ENCODE results near the gene SMOC2.

SMOC2 gene

DNA sequence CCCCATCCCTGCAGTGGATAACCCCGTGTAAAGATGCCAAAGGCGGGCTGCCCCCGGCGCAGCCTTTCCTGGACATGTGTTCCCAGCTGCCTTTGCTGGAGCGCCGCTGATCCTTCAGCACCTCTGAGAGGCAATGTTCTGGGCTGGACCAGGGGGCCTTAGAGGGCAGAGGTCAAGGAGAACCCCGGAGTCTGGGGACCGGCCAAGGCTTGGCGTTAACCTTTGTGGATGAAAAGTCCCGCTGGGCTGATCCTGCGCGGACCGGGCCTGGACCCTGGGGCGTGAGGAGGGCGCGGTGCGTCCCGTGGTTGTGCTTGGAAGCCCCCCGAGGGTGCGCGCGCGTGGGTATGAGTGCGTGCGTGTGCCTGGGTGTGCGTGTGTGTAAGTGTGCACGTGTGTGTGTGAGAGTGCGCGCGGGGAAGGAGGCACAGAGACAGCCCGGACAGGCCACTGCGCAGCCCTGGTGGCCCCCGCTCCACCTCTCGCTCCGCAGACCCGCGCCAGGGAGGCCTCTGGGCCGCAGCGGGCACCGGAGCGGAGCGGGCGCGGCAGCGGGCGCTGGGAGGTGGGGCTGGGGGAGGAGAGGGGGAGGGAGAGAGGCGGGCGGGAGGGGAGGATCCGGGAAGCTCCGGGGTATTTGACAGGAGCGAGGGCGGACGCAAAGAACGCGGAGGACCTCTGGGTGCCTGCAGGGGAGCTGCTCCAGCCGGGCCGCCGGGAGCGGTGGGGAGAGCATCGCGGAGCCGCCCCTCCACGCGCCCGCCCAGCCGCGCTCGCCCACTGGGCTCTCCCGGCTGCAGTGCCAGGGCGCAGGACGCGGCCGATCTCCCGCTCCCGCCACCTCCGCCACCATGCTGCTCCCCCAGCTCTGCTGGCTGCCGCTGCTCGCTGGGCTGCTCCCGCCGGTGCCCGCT lies at the start of gene SMOC2:
Gene SMOC2, plus strand, starts transcription at position 665 of the 914 bp plus-strand sequence. Its CDS starts 187 bp downstream, at position 852.
- DNase-seq: no peak

GRCh38 chr6:168393126-168393870 lies 47.7 kb upstream of the SMOC2 start:
- DNase-seq: no peak

- no peak for DNase-seq
Observed at GRCh38 chr6:168394606-168395005, 46.4 kb upstream of the SMOC2 start.

- no peak for DNase-seq
Observed at GRCh38 chr6:168395983-168396382, 45.0 kb upstream of the SMOC2 start.

GRCh38 chr6:168396561-168396960 lies 44.4 kb upstream of the SMOC2 start:
- no peak for DNase-seq

- DNase-seq: no peak
Observed at GRCh38 chr6:168397012-168397411, 44.0 kb upstream of the SMOC2 start.

DNA sequence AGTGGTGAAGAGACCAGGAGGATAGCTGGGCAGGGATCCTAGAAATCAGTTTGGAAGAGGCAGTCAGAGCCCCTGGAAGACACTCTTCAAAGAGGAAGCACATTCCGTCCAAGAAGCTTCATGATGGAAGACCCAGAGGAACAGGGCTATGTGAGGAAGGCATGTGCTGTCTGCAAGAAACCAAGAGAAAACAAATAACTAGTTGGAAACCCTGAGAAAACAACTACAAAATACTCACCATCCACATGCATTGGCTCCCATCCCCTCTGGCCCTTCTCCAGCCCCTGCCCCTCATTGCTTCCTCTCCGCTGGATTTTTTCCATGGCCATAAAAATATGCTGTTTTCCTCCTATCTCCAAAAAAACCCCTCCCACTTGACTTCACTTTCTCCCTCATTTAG lies 40.9 kb upstream of the SMOC2 start:
- DNase-seq: no peak

DNA sequence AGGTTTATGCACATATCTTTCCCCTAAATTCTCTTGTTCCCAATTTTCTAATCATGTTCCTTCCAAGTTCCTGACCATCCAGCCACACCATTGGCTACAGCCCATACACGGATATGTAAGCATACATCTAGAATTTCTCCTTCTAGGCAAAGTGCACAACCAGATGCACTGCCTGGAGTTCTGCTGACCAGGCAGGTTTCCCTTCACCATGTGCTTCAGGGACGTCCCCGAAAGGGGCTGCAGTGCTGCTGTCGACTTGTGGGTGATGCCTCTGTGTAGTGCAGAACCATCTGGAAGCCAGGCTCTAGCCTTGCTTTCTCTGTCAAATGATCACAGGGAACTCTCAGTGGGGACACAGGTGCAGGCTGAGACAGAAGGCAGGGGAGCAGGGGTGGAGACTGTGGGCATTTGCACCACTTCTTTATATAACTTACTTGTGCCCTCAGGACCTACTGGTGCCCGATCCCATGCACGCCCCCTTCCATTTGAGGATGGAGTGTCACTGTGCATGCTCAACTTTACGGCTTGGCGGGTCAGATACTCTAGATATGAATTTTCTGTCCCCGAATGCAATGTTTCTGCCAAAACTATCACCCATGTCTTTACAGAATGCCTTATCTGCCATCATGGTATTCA lies 37.5 kb upstream of the SMOC2 start:
- DNase-seq: no peak

GRCh38 chr6:168404560-168404959 lies 36.4 kb upstream of the SMOC2 start:
- DNase-seq: no peak

DNA sequence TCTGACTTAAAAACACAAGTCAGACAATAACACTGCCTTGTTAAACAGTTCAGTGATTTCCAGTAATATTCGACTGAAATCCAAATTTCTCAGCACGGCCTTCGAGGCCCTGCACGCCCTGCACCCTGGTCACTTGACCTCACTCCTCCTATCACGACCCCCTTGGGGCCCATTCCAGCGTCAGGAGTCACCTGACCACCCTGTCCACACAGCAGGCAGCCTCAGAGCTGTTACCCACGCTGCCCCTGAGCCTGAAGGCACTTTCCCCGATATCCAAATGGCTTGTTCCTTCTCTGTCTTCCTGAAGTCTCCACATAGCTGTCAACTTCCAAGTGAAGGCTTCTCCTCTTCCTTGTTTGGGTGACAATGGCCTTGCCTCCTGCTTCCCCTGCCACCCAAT lies 33.1 kb upstream of the SMOC2 start:
- no peak for DNase-seq

DNA sequence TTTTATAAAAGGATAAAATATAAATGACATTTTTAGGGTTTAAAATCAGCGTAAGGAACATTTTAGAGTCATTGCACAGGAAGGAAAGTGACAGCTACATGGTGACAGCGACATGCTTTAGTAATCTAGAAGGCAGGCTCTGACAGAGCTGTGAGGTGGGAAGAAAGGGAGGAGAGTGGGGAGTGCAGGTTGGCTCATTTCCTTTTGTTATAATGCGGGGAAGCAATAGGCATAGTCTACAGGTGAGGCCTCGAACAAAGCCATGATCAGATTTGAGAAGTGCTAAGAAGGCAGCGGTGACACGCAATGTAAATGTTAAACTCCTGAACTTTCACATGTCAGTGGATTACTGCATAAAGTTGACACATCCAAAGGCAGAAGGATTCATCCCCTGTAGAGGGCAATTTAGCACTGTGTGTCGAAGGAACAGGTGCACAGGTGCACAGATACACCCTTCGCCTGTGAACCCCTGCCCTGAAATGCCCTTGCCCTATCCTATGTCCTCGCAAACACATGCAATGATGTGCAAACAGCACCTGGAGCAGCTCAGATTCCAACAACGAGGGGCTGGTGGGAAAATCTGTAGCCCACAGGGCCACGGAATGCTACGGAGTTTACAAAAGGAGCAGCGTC lies 32.4 kb upstream of the SMOC2 start:
- no peak for DNase-seq

DNA sequence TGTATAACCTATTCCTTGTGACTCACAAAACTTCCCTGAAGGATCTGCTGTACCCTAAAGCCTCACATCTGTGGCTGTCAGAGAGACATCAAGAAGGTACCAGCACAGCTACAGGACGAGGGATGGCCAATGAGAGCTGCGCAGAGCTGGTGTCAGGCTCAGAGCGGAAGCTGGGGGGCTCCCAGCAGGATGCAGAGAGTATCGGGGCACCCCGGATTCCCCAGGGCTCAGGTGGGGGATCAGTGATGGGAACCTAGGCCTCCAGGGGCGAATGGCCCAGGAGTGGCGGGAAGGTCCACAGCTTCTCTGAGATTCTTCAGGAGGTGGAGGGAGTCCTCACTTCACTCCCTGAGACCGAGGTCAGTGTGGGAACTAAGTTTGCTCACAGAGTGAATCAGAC lies 30.9 kb upstream of the SMOC2 start:
- DNase-seq: no peak

GRCh38 chr6:168410554-168411011 lies 30.4 kb upstream of the SMOC2 start:
- no peak for DNase-seq

- no peak for DNase-seq
Observed at GRCh38 chr6:168411130-168411529, 29.9 kb upstream of the SMOC2 start.

- DNase-seq: no peak
Observed at GRCh38 chr6:168411793-168412192, 29.2 kb upstream of the SMOC2 start.

DNA sequence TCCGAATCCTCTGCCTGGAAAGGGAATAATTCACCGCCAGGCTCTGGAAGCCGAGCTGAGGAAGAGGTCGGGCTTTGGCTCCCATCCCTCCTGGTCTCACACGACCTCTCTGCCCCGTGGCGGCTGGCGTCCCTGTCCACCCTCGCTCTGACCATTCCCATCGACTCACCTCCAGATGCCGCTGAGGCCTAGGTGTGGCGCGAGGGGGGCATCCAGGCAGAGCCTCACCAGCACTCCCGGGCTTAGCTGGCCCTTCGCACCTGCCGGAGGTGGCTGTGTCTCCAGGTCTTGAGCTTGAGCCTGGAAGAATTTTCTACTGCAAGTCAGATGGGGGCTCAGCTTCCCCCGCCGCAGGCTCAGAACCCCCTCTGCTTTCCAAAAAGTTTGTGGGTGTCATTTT lies 28.5 kb upstream of the SMOC2 start:
- no peak for DNase-seq

DNA sequence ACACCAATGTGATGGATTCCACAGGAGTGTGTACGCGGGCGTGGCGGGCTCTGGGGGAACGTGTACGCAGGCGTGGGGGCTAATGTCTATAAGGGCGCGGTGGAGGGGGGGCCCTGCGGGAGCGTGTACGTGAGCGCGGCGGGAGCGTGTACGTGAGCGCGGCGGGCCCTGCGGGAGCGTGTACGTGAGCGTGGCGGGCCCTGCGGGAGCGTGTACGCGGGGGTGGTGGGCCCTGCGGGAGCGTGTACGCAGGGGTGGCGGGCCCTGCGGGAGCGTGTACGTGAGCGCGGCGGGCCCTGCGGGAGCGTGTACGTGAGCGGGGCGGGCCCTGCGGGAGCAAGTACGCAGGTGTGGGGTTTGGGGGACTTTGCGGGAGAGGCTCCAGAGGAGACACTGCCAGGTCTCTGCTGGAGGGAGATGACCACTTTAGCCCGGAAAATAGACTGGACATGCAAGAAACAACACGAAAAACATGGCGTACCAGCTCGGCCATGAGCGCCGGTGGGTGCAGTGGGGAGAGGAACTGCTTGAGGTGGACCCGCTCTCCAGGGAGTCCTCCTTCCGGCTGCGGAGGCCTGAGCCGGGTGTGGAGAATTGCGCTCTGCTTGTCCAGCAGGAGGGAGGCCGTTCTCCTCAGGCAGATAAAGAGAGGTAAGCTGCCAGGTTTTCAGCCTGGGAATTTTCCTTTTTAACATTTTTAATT lies 27.8 kb upstream of the SMOC2 start:
- DNase-seq: no peak

GRCh38 chr6:168413856-168414255 lies 27.1 kb upstream of the SMOC2 start:
- no peak for DNase-seq

GRCh38 chr6:168414336-168415097 lies 26.5 kb upstream of the SMOC2 start:
- DNase-seq: no peak

DNA sequence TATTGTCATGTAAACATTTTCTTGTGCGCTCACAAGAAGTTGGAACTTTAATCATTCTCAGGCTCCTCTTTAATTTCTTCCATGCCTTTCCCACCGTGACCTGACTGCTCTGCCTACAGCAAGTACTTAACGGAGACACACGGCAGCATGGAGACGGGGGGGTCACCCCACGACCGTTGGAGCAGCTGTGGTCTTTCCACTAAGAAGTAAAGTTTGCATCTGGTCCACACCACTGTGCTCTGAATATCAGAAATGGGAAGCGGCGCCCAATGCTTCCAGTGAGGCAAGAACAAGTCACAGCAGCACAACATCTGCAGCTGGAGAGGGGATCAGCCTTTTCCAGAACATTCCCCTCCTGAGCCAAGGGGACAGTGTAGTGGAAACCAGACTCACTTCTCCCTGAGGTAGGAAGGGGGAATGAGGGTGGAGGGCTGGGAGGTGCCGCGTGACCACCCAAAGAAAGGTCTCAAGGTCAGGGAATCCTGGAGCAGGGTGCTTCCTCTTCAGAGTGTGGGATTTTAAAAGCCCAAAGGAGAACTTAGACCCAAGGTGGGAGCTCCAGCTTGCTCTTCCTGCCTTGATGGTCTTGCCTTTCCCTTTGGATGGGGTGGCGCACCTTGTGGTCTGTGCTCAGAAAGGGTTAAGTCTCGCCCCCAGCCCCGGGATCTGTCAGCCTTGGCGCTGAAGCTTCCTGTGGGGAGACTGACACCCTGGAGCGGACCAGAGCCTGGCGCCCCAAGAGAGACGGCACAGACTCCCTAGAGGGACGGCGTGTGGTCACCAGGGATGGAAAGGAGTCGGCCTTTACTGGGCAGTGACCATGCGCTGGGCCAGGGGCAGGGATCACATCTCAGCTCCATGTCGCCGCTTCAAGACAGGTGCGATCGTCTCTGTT lies 25.6 kb upstream of the SMOC2 start:
- DNase-seq: no peak
